GM18907 (cell line): ENCODE data around the gene EXOC3.
"Not testable (repeated sequence)": the region's sequence is repeated elsewhere in the genome, so short reads cannot be mapped to it uniquely, and the experiment has no call there.

Experiments used
- ATAC-seq: cut with Tn5 transposase; IDR thresholded peaks from one replicate; pipeline ENCODE4 v1.9.1; 2021; ENCODE audit warnings: mild to moderate bottlenecking, moderate library complexity; ENCODE audit not compliant: unreplicated experiment

The EXOC3 gene

GRCh38 chr5:406041-406440 is 36.9 kb upstream of the EXOC3 start:
- ATAC-seq, result no peak

DNA sequence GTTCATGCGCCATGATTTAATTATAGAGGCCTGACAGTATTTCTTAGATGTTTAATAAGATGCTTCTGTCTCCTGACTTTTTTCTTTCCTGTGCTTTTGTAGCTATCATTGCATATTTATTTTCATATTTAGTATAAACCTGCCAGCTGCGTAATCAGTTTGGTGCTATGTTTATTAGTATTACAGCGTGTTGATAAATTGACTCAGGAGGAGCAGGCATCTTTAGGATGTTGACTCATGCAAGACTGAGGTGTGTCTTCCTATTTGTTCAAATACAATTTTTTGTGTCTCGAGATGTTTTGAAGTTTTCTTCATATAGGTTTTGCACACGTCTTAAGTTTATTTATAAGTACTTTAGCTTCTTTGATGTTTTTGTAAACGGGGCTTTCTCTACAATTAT is 35.9 kb upstream of the EXOC3 start:
- ATAC-seq, result no peak

DNA sequence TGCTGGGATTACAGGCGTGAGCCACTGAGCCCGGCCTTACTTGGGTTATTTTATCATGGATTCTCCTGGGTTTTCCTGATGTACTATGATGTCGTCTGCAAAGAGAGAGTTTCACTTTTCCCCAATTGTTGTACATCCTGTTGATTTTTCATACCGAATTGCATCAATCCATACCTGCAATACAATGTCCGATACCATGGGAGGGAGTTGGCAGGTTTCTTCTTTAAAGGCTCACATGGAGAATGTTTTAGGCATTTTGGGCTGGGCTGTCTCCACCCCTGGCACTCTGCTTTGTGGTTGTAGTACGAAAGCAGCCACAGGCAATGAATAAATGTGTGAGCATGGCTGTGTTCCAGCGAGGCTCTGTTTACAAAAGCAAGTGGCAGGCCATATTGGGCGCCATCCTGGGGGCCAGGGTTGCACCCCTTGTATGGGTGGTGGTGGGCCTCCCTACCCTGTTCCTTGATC is 35.1 kb upstream of the EXOC3 start:
- ATAC-seq, result no peak

DNA sequence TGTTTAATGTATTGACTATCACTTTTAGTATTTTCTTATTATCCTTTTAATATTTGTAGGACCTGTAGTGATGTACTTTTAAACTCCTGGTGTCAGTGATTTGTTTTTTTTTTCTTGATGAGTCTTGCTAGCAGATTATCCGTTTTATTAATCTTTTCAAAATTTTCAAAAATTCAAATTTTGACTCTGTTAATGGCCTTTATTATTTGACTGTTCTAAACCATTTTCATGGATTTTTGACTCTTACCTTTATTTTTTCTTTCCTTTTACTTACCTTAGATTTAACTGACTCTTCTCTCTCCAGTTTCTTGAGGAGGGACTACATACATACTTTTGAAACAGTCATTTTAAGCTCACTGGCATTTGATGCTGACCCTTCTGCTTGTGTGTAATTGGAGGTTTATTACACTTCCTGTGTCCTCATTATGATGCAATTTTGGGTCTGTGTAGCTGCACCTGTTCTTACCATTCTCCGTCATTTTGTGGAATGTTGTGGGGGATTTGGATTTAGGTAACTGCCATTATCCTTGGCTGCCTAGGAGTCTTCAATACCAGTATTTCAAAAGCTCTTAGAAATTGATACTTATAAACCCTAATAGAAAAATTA is 32.0 kb upstream of the EXOC3 start:
- no peak for ATAC-seq

DNA sequence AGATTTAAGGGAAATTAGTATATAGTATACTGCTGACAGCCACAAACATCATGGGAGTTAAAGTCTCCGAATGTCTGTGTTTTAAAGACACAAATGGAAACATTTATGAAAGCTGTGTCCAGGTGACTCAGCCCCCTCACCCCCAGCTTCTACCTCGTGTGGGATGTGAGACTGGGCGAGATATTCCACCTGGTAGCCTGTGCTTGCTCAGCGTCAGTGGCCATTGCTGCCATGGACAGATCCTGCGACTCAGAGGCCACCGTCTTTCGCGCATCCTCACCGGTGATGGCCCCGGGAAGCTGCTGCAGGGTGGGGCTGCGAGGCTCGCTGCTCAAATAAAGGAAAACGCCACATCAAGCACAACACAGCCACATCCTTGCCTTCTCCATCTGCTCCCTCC is 31.2 kb upstream of the EXOC3 start:
- ATAC-seq, result no peak

- not testable (repeated sequence) for ATAC-seq
Measured at GRCh38 chr5:414991-415927, 27.7 kb upstream of the EXOC3 start.

DNA sequence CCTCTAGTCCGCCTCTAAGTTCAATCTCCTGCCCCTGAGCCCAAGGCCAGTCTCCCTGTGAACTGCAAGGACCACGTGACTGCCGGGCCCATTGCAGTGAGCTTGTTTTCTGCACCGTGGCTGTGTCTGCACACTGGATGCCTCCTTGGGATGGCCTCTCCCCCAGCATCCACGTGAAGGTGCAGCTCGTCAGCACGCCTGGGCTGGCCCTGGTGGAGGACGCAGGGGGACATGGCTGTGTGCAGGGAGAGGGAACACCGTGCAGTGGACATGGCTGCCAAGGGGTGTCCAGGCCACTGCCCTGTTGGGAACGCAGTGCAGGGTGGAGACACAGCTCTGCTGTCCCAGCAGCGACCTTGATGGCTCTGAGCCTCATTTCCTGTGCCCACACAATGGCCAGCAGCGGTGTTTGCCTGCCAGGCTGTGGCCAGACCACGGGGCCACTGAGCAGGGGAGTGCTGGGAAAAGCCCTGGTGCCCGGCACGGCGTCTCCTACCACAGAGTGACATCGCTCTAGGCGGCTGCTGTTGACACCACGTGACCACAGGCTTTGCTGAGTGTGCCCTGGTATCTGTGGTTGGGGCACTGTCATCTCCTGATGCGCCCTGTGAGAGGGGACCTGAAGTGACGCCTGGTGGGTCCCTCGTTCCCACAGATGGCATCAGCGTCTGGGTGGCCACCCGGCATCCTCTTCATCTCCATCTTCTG is 26.9 kb upstream of the EXOC3 start:
- ATAC-seq, result no peak

GRCh38 chr5:416636-416960 is 26.4 kb upstream of the EXOC3 start:
- ATAC-seq, result no peak

GRCh38 chr5:417301-418161 is 25.4 kb upstream of the EXOC3 start:
- ATAC-seq, result no peak

DNA sequence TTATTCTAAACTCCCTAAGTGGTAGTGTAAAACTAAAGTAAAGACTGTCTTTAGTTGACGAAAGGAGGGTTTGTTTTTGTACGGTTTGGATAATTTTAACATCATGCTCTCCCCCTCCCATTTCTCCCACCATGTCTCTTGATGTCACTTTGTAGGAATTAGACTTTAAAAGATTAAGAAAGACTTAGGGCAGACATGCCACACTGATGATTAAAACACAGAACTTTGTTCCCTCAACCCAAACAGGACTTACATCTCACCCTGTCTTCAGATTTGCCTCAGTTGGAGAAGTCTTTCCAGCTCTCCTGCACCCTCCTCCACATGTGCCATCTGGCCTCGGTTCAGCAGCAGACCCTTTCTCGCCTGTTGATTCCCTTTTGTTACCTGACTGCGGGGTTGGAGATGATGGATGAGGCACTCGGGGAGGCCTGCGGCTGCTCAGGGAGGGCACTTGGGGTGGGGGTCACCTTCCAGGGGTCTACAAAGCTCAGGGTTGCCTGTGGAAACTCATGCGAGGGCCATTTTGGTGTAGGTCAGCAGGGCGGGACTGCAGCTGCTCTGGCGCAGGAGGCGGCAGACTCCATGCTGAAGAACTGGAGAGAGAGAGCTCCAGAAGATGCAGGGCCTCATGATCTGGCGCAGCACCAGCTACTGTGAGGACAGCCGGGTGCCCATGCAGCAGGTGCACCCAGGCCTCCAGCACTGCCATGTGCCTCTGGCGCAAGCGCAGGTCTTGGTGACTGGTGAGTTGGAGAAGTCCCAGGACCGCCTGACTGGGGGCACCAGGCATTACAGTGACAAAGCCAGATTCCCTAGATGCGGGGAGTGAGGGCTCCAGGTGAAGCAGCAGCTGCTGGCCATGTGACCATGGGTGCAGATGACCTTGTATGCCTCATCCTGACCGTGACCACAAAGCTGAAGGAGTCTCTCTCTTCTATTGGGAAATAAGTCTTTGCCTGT is 24.5 kb upstream of the EXOC3 start:
- no peak for ATAC-seq

- no peak for ATAC-seq
Measured at GRCh38 chr5:419970-420369, 23.0 kb upstream of the EXOC3 start.

GRCh38 chr5:420632-421286 is 22.2 kb upstream of the EXOC3 start:
- no peak for ATAC-seq

GRCh38 chr5:421287-421880 is 21.6 kb upstream of the EXOC3 start:
- no peak for ATAC-seq

- ATAC-seq, result no peak
Measured at GRCh38 chr5:421901-422300, 21.1 kb upstream of the EXOC3 start.

DNA sequence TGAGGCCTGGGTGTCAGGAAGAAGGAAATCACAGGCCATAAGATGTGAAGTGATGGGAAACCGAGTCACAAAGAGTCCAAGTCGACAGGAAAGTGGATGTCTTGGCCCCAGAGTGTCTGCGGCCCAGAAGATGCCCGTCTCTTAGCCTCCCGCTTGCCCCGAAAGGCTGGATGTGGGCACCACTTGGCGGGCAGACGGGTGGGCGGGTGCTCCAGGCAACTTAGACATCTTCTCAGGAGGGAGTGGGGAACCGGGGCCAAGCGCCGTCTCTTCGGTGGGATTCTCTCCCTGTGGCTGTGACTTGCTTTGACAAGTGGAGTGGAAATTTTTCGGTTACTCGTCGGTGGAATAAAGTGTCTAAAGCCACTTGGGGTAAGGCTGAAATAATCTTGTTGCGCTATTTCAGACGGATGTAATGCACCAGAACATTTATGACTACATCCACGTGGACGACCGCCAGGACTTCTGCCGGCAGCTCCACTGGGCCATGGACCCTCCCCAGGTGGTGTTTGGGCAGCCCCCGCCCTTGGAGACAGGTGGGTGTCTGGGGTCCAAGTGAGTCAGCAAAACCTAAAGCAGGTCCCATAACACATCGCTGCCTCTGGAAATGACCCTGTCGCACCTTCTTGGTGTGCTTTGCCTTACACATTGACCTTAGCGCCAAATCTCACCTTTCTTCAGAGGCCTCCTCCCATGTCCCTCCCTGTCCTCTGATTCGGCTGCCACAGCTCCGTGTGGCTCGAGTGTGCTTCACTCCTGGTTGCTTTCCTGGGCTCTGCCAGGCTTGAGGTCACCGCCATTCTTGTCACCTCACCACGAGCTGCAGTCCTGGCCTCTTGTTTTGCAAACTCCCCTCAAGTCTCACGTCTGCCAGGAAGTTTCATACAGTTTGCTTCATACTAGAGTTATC is 20.4 kb upstream of the EXOC3 start:
- ATAC-seq, result no peak

DNA sequence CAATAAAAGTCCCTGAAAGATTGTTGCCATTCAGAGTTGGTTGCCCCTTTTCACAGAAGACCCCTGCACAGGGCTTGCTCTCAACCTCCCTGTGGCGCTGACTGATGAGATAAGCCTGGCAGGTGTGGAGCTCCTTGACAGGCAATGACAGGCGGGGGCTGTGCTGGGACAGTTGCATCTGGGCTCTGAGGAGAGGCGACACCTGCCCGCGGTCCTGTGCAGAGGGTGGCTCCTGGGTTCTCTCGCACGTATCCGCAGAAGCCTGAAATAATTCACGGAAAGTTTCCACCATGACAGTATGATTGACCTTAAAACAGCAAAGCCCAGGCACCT is 19.8 kb upstream of the EXOC3 start:
- ATAC-seq, result no peak

- no peak for ATAC-seq
Measured at GRCh38 chr5:423626-424261, 19.2 kb upstream of the EXOC3 start.
